Measurements from ENCODE around the gene MTHFD2L.

Gene MTHFD2L

DNA sequence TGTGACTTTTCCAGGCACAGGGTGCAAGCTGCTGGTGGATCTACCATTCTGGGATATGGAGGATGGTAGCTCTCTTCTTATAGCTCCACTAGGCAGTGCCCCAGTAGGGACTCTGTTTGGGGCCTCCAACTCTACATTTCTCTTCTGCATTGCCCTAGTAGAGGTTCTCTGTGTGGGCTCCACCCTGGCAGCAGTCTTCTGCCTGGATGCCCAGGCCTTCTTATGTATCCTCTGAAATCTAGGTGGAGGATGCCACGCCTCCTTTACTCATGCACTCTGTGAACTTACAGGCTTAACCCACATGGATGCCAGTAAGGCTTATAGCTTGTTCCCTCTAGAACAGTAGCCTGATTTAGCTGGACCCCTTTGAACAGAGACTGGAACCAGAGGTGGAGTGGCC lies 186.1 kb downstream of the MTHFD2L start:
- DNase-seq: no peak

Measured in NCI-H146 (cell line).